H9 (cell line): ENCODE measurements around the gene PGA4. TPM values are rescaled to one million over a fixed set of nuclear protein-coding genes. Genes with fewer than 3 reads are reported as not detected.

Experiments used
- DNase-seq: peaks from one replicate; pipeline ENCODE4 v3.0.0-alpha.2; 2017
- H2AFZ ChIP-seq: one replicate; pipeline ENCODE4 v1.6.1; 2013; ENCODE audit warnings: mild to moderate bottlenecking, low read length, control low read depth, moderate library complexity
- H2AK5ac ChIP-seq: 2 replicates; pipeline ENCODE4 v1.6.1; 2013; ENCODE audit warnings: low read length, control low read depth, mixed read lengths; ENCODE audit not compliant: insufficient read length
- H2BK120ac ChIP-seq: one replicate; pipeline ENCODE4 v1.6.1; 2013; ENCODE audit warnings: low read depth, mild to moderate bottlenecking, low read length, control low read depth, inconsistent platforms; ENCODE audit not compliant: poor library complexity, severe bottlenecking
- H2BK12ac ChIP-seq: 2 replicates; pipeline ENCODE4 v1.6.1; 2013; ENCODE audit warnings: low read length, control low read depth, mixed read lengths, low read depth; ENCODE audit not compliant: insufficient read length
- H2BK15ac ChIP-seq: 2 replicates; pipeline ENCODE4 v1.6.1; 2013; ENCODE audit warnings: low read depth, low read length, control low read depth
- H2BK20ac ChIP-seq: one replicate; pipeline ENCODE4 v1.6.1; 2013; ENCODE audit warnings: low read depth, mild to moderate bottlenecking, low read length, control low read depth, inconsistent platforms; ENCODE audit not compliant: poor library complexity, severe bottlenecking
- H2BK5ac ChIP-seq: 2 replicates; pipeline ENCODE4 v1.6.1; 2013; ENCODE audit warnings: low read length, control low read depth, mixed read lengths; ENCODE audit not compliant: insufficient read length
- H3K14ac ChIP-seq: 2 replicates; pipeline ENCODE4 v1.6.1; 2013; ENCODE audit warnings: low read length, control low read depth; ENCODE audit not compliant: insufficient read depth
- H3K18ac ChIP-seq: 2 replicates; pipeline ENCODE4 v1.6.1; 2013; ENCODE audit warnings: low read depth, mild to moderate bottlenecking, mixed read lengths, low read length, control low read depth; ENCODE audit not compliant: insufficient read length
- H3K23ac ChIP-seq: 2 replicates; pipeline ENCODE4 v1.6.1; 2013; ENCODE audit warnings: low read length, control low read depth, mixed read lengths, low read depth; ENCODE audit not compliant: insufficient read length
- H3K23me2 ChIP-seq: 2 replicates; pipeline ENCODE4 v1.6.1; 2013; ENCODE audit warnings: low read depth, mild to moderate bottlenecking, mixed read lengths, low read length, control low read depth; ENCODE audit not compliant: insufficient read length, poor library complexity, severe bottlenecking
- H3K27ac ChIP-seq: 2 replicates; pipeline ENCODE4 v1.5.1; 2013; ENCODE audit warnings: low read length, control low read depth, mixed read lengths, low read depth; ENCODE audit not compliant: insufficient read length
- H3K27me3 ChIP-seq: 2 replicates; pipeline ENCODE4 v1.6.1; 2013; ENCODE audit warnings: low read length, control low read depth, inconsistent platforms; ENCODE audit not compliant: insufficient read depth
- H3K4ac ChIP-seq: 2 replicates; pipeline ENCODE4 v1.6.1; 2013; ENCODE audit warnings: low read depth, mild to moderate bottlenecking, control low read depth, inconsistent platforms, low read length, moderate library complexity
- H3K4me1 ChIP-seq: 2 replicates; pipeline ENCODE4 v1.6.1; 2013; ENCODE audit warnings: low read length, control low read depth, inconsistent platforms; ENCODE audit not compliant: insufficient read depth
- H3K4me2 ChIP-seq: 2 replicates; pipeline ENCODE4 v1.6.1; 2013; ENCODE audit warnings: low read length, control low read depth, mixed read lengths; ENCODE audit not compliant: insufficient read length, insufficient read depth
- H3K56ac ChIP-seq: 2 replicates; pipeline ENCODE4 v1.6.1; 2013; ENCODE audit warnings: low read depth, mild to moderate bottlenecking, mixed read lengths, low read length, control low read depth; ENCODE audit not compliant: insufficient read length
- H3K79me1 ChIP-seq: 2 replicates; pipeline ENCODE4 v1.6.1; 2013; ENCODE audit warnings: low read depth, mild to moderate bottlenecking, moderate library complexity, low read length, control low read depth, inconsistent platforms; ENCODE audit not compliant: insufficient read depth, poor library complexity, severe bottlenecking
- H3K79me2 ChIP-seq: 2 replicates; pipeline ENCODE4 v1.6.1; 2013; ENCODE audit warnings: low read length, control low read depth, inconsistent platforms; ENCODE audit not compliant: insufficient read depth
- H3K9ac ChIP-seq: 2 replicates; pipeline ENCODE4 v1.6.1; 2013; ENCODE audit warnings: low read length, control low read depth, mixed read lengths; ENCODE audit not compliant: insufficient read length; ENCODE audit errors: extremely low read depth
- H3K9me3 ChIP-seq: one replicate; pipeline ENCODE4 v1.6.1; 2013; ENCODE audit warnings: low read depth, low read length, inconsistent platforms; ENCODE audit not compliant: control insufficient read depth
- H3T11ph ChIP-seq: one replicate; pipeline ENCODE4 v1.6.1; 2013; ENCODE audit warnings: mild to moderate bottlenecking, low read length, control low read depth, inconsistent platforms
- H4K20me1 ChIP-seq: one replicate; pipeline ENCODE4 v1.6.1; 2013; ENCODE audit not compliant: control insufficient read depth, insufficient read length, insufficient read depth
- H4K5ac ChIP-seq: 2 replicates; pipeline ENCODE4 v1.6.1; 2013; ENCODE audit warnings: low read depth, mild to moderate bottlenecking, mixed read lengths, low read length, control low read depth; ENCODE audit not compliant: insufficient read length
- H4K8ac ChIP-seq: replicated peaks from 2 replicates; pipeline ENCODE4 v1.6.1; 2013; ENCODE audit warnings: low read length, control low read depth, mixed read lengths, low read depth; ENCODE audit not compliant: insufficient read length
- H4K91ac ChIP-seq: 2 replicates; pipeline ENCODE4 v1.6.1; 2013; ENCODE audit warnings: low read depth, mild to moderate bottlenecking, moderate library complexity, mixed read lengths, low read length, control low read depth; ENCODE audit not compliant: insufficient read length
- H3K27ac Mint-ChIP-seq, 3 experiments: 2 replicates in 2 of 3; 3 replicates in 1 of 3; pipeline ENCODE4 v1.8.0; 2020 to 2021; ENCODE audit warnings: mixed read lengths in 3 of 3, mild to moderate bottlenecking in 1 of 3, moderate library complexity in 1 of 3
- H3K27me3 Mint-ChIP-seq: 2 replicates; pipeline ENCODE4 v1.8.0; 2021; ENCODE audit warnings: low read depth, mild to moderate bottlenecking, moderate library complexity, mixed read lengths
- H3K36me3 Mint-ChIP-seq, 3 experiments: 2 replicates in 2 of 3; 3 replicates in 1 of 3; pipeline ENCODE4 v1.8.0; 2020 to 2021; ENCODE audit warnings: low read depth in 3 of 3, mixed read lengths in 3 of 3; ENCODE audit not compliant: insufficient read depth in 1 of 3
- H3K4me1 Mint-ChIP-seq, 2 experiments: 2 replicates each; pipeline ENCODE4 v1.8.0; 2020; ENCODE audit warnings: mixed read lengths in 2 of 2
- H3K4me3 Mint-ChIP-seq, 2 experiments: 2 replicates in 1 of 2; 3 replicates in 1 of 2; pipeline ENCODE4 v1.8.0; 2020 to 2021; ENCODE audit warnings: mild to moderate bottlenecking in 2 of 2, mixed read lengths in 2 of 2, moderate library complexity in 1 of 2
- H3K9me3 Mint-ChIP-seq, 2 experiments: 2 replicates in 1 of 2; 3 replicates in 1 of 2; pipeline ENCODE4 v1.8.0; 2020; ENCODE audit warnings: mild to moderate bottlenecking in 2 of 2, mixed read lengths in 2 of 2, moderate library complexity in 1 of 2
- WGBS: extraction: QIAGEN DNeasy Blood & Tissue Kit; methylation state at CpG from one replicate; pipeline ENCODE4 v1.1.7; 2013; ENCODE audit warnings: missing lambda C conversion rate, low lambda C conversion rate, mixed read lengths; ENCODE audit not compliant: insufficient read length; ENCODE audit errors: extremely low coverage; 5-methylcytosine and 5-hydroxymethylcytosine counted together
- total RNA-seq: library from RNA; stranded (reverse); gene quantifications from 2 replicates; pipeline ENCODE4 v1.2.1, GENCODE V29; 2021
- TF ChIP-seq, protein P1 (sequence below): fragments of 200-600 bp; sonication (generic); conservative IDR thresholded peaks from 3 replicates; pipeline ENCODE4 v1.8.0; 2021; ENCODE audit warnings: antibody characterized with exemption, mild to moderate bottlenecking

PGA4 gene
- total RNA-seq, 1 experiment from 2014 or later, result not detected

GRCh38 chr11:61193596-61193995, 28.6 kb upstream of the PGA4 start:
- peak overlapping the region in 1 of 2 experiments; percentile 42; a peak in 2 of 5 replicates for H3K4me3 Mint-ChIP-seq
- Histone ChIP-seq H3K23ac (no peak overlapping the region), H3K79me2 (no peaks in the 10 kb centered on the region), H2BK15ac (no peak overlapping the region), H3K4ac (no peak overlapping the region), H2BK20ac (no peak overlapping the region), H2BK120ac (no peak overlapping the region), H4K5ac (no peak overlapping the region), H3K4me1 (no peaks in the 10 kb centered on the region; the same call in 1 of the 2 replicates), H4K91ac (no peak overlapping the region), H3K9ac (no peak overlapping the region), H3K9me3 (no peaks in the 10 kb centered on the region), H3K4me2 (no peak overlapping the region), H2AFZ (no peak overlapping the region), H3K27ac (no peak overlapping the region), H4K20me1 (no peaks in the 10 kb centered on the region), H2BK5ac (no peak overlapping the region), H3K27me3 (no peaks in the 10 kb centered on the region), H2AK5ac (no peak overlapping the region), H3K23me2 (no peaks in the 10 kb centered on the region), H3K18ac (no peak overlapping the region), H3K79me1 (no peaks in the 10 kb centered on the region), H3K56ac (no peak overlapping the region), H4K8ac (no peak overlapping the region), H3K14ac (no peak overlapping the region), H2BK12ac (no peak overlapping the region), H3T11ph (no peak overlapping the region)
- H3K4me1 Mint-ChIP-seq, result peaks cover 0 to 8% of the 10 kb centered on the region in 2 experiments; a peak in 2 of 4 replicates
- TF ChIP-seq, protein P1, sequence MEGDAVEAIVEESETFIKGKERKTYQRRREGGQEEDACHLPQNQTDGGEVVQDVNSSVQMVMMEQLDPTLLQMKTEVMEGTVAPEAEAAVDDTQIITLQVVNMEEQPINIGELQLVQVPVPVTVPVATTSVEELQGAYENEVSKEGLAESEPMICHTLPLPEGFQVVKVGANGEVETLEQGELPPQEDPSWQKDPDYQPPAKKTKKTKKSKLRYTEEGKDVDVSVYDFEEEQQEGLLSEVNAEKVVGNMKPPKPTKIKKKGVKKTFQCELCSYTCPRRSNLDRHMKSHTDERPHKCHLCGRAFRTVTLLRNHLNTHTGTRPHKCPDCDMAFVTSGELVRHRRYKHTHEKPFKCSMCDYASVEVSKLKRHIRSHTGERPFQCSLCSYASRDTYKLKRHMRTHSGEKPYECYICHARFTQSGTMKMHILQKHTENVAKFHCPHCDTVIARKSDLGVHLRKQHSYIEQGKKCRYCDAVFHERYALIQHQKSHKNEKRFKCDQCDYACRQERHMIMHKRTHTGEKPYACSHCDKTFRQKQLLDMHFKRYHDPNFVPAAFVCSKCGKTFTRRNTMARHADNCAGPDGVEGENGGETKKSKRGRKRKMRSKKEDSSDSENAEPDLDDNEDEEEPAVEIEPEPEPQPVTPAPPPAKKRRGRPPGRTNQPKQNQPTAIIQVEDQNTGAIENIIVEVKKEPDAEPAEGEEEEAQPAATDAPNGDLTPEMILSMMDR, result no peak
- no peaks in the 10 kb centered on the region for H3K36me3 Mint-ChIP-seq
- peaks cover 0 to 5% of the 10 kb centered on the region in 2 experiments; a peak in 1 of 5 replicates for H3K9me3 Mint-ChIP-seq
- no peak overlapping the region for H3K27ac Mint-ChIP-seq
- peaks cover 2% of the 10 kb centered on the region; the same call in 1 of the 2 replicates for H3K27me3 Mint-ChIP-seq
- peak; percentile 33 for DNase-seq
- WGBS, result no CpG with 5 or more reads among the region's 12 CpGs
